Activated naive CD8-positive, alpha-beta T cell treated with anti-CD3 and anti-CD28 coated beads, Interleukin-2, amount 10 ng/mL, durations not matched to agents 7 days and 5 days (primary cell): ENCODE results near the gene CTDNEP1. TPM values are rescaled to one million over a fixed set of nuclear protein-coding genes. Genes with fewer than 3 reads are reported as not detected.

ENCODE experiments used
- ATAC-seq: fragments of 150-1000 bp; cut with Tn5 transposase; one replicate; pipeline ENCODE4 v1.10.0; 2021; ENCODE audit warnings: low read depth, moderate library complexity
- POLR2A ChIA-PET: fragments of 350-600 bp; sonication (Branson Sonifier 250); formaldehyde crosslinking; loops from one replicate; lab custom pipeline; 2021; ENCODE audit warnings: antibody characterized with exemption; lab: Charles Lee
- DNase-seq: peaks from one replicate; pipeline ENCODE4 v3.0.0; 2021
- H3K27ac Mint-ChIP-seq: one replicate; pipeline ENCODE4 v1.8.0; 2022; ENCODE audit warnings: mild to moderate bottlenecking, mixed read lengths
- H3K27me3 Mint-ChIP-seq: one replicate; pipeline ENCODE4 v1.8.0; 2022; ENCODE audit warnings: mild to moderate bottlenecking, moderate library complexity, mixed read lengths
- H3K36me3 Mint-ChIP-seq: one replicate; pipeline ENCODE4 v1.8.0; 2021; ENCODE audit warnings: mild to moderate bottlenecking, mixed read lengths
- H3K4me1 Mint-ChIP-seq: one replicate; pipeline ENCODE4 v1.8.0; 2021; ENCODE audit warnings: mixed read lengths
- H3K4me3 Mint-ChIP-seq: one replicate; pipeline ENCODE4 v1.8.0; 2022; ENCODE audit warnings: mild to moderate bottlenecking, moderate library complexity, mixed read lengths
- H3K9me3 Mint-ChIP-seq: one replicate; pipeline ENCODE4 v1.8.0; 2021; ENCODE audit warnings: mixed read lengths
- total RNA-seq, 2 experiments: library from RNA; stranded (reverse); gene quantifications; one replicate each; pipeline ENCODE4 v1.2.3, GENCODE V29; 2021

The CTDNEP1 gene
- total RNA-seq, 2 experiments from 2014 or later, result 157 to 160 TPM

GRCh38 chr17:7262192-7262934 is 10.8 kb upstream of the CTDNEP1 start, which contains the start of gene CLDN7:
Gene CLDN7, minus strand, starts transcription at chr17:7262478. Its CDS starts 435 bp downstream, at chr17:7262043.
- Mint-ChIP-seq H3K27ac (peak within 1 kb of the TSS; percentile 53), H3K4me3 (peak within 1 kb of the TSS; percentile 77), H3K9me3 (no peaks in the 10 kb centered on the region), H3K27me3 (peaks cover 28% of the 10 kb centered on the region), H3K4me1 (peaks cover 22% of the 10 kb centered on the region), H3K36me3 (no peaks in the 10 kb centered on the region)
- DNase-seq, result peak; percentile 39
- POLR2A ChIA-PET, result interaction anchor here (1.1 kb wide), 1 partner anchor 11 kb away, joined by 5 read pairs; the partner anchor contains the start of gene CTDNEP1
- no peak for ATAC-seq

GRCh38 chr17:7261379-7262191 is 10.1 kb upstream of the CTDNEP1 start:
- ATAC-seq (peak; percentile 38), DNase-seq (peak; percentile 64)
- Mint-ChIP-seq H3K36me3 (no peaks in the 10 kb centered on the region), H3K4me1 (peaks cover 20% of the 10 kb centered on the region), H3K27ac (peak overlapping the region; percentile 51), H3K9me3 (no peaks in the 10 kb centered on the region), H3K27me3 (peaks cover 26% of the 10 kb centered on the region), H3K4me3 (peak overlapping the region; percentile 70)
- POLR2A ChIA-PET, result interaction anchor here (0.7 to 1.1 kb wide), 2 partner anchors 10 to 41 kb away, joined by 3 to 5 read pairs; partner anchors contain the start of gene CTDNEP1

DNA sequence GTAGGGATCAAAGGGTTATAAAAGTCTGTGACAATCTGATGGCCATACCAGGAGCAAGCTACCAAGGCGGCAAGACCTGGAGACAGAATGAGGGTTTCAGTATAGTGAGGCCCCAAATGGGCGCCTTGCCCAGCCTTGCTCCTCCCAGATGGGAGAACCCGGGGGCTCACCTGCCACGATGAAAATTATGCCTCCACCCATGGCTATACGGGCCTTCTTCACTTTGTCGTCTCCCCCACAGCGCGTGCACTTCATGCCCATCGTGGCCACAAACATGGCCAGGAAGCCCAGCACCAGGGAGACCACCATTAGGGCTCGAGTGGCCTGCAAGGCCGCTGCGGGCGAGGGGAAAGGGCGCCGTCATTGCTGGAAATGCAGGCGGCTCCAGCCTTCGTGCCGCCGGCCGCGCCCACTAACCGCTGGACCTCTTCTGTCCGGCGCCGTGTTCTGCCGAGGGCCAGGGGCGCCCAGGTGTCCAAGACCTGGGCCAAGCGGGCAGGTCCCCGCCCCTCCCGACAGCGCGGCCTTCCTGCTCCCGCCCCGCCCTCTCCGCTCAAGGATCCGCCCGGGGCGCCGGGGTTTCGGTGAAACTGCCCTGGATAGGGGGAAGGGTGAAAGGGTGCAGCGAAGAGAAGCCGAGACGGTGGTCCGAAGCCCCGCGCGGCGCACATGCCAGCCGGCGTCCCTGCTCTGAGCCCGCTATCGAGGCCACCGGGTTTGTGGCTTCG is 9.3 kb upstream of the CTDNEP1 start:
- Mint-ChIP-seq H3K27me3 (peaks cover 25% of the 10 kb centered on the region), H3K36me3 (no peaks in the 10 kb centered on the region), H3K4me1 (peaks cover 20% of the 10 kb centered on the region)

GRCh38 chr17:7260151-7260550 is 8.6 kb upstream of the CTDNEP1 start:
- Mint-ChIP-seq H3K27ac (no peak overlapping the region), H3K4me3 (peak overlapping the region; percentile 35), H3K36me3 (no peaks in the 10 kb centered on the region), H3K4me1 (peaks cover 20% of the 10 kb centered on the region), H3K9me3 (no peaks in the 10 kb centered on the region), H3K27me3 (peaks cover 25% of the 10 kb centered on the region)
- ATAC-seq (no peak), DNase-seq (no peak)
- POLR2A ChIA-PET, result interaction anchor here (0.8 to 1.3 kb wide), 4 partner anchors 17 to 25 kb away, joined by 3 to 5 read pairs (median 4); partner anchors contain the start of genes DVL2, GABARAP and PHF23

More for the DNA sequence above, 9.3 kb upstream of the CTDNEP1 start:
- DNase-seq (no peak), ATAC-seq (peak; percentile 58)
- no peak overlapping the region for H3K27ac Mint-ChIP-seq
- H3K9me3 Mint-ChIP-seq, result no peaks in the 10 kb centered on the region
- peak overlapping the region; percentile 63 for H3K4me3 Mint-ChIP-seq
- POLR2A ChIA-PET, result interaction anchor here (0.7 to 1.1 kb wide), 2 partner anchors 10 to 40 kb away, joined by 3 to 5 read pairs; partner anchors contain the start of gene CTDNEP1

GRCh38 chr17:7259555-7259889 is 8.0 kb upstream of the CTDNEP1 start:
- Mint-ChIP-seq H3K36me3 (peaks cover 5% of the 10 kb centered on the region), H3K9me3 (no peaks in the 10 kb centered on the region), H3K27me3 (peaks cover 23% of the 10 kb centered on the region), H3K4me1 (peaks cover 20% of the 10 kb centered on the region), H3K4me3 (no peak overlapping the region), H3K27ac (no peak overlapping the region)
- POLR2A ChIA-PET, result interaction anchor here (0.6 to 1.3 kb wide), 5 partner anchors 16 to 150 kb away, joined by 3 to 5 read pairs (median 4); partner anchors contain the start of genes DVL2, GABARAP and PHF23
- no peak for ATAC-seq
- no peak for DNase-seq

- Mint-ChIP-seq H3K4me1 (peaks cover 21% of the 10 kb centered on the region), H3K4me3 (no peak overlapping the region), H3K9me3 (no peaks in the 10 kb centered on the region), H3K27me3 (peaks cover 18% of the 10 kb centered on the region), H3K36me3 (peaks cover 7% of the 10 kb centered on the region), H3K27ac (no peak overlapping the region)
- DNase-seq (no peak), ATAC-seq (no peak)
- POLR2A ChIA-PET, result interaction anchor here (0.6 to 1.3 kb wide), 4 partner anchors 16 to 151 kb away, joined by 3 to 5 read pairs (median 4); partner anchors contain the start of genes GABARAP and PHF23
Observed at GRCh38 chr17:7258731-7259554, 7.4 kb upstream of the CTDNEP1 start.

DNA sequence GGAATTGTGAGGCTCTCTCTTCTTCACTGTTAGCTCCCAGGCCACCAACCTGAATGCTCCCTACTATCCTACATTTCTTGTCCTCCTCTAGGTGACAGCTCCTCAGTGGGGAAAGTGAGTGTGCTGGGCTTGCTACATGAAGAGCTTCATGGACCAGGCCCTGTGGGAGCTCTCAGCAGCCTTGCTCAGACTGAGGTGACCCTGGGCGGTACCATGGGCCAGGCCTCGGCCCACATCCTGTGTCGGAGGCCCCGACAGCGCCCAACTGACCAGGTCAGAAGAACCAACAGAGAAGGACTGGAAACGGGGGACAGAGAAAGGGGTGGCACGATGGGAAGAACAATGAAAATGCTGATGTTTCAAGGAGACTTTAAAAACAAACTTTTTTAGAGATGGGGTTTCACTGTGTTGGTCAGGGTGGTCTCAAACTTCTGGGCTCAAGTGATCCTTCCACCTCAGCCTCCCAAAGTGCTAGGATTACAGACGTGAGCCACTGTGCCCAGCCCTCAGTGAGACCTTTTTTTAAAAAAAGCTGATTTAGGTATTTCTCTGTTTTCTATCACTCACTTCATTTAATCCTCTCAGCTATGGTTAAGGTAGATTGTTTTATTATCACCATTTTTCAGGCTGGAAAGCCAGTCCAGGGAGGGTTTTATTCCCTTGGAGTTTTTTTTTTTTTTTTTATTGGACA is 5.4 kb upstream of the CTDNEP1 start:
- Mint-ChIP-seq H3K27ac (no peak overlapping the region), H3K9me3 (no peaks in the 10 kb centered on the region), H3K27me3 (peaks cover 2% of the 10 kb centered on the region), H3K36me3 (peaks cover 10% of the 10 kb centered on the region), H3K4me1 (peaks cover 23% of the 10 kb centered on the region), H3K4me3 (no peak overlapping the region)
- POLR2A ChIA-PET, result interaction anchor here (0.5 to 2.0 kb wide), 3 partner anchors 19 to 228 kb away, joined by 4 to 6 read pairs (median 4); partner anchors contain the start of gene PHF23
- DNase-seq (no peak), ATAC-seq (no peak)

- Mint-ChIP-seq H3K9me3 (no peaks in the 10 kb centered on the region), H3K4me1 (peaks cover 30% of the 10 kb centered on the region), H3K27me3 (no peaks in the 10 kb centered on the region), H3K27ac (no peak overlapping the region), H3K36me3 (peaks cover 10% of the 10 kb centered on the region), H3K4me3 (no peak overlapping the region)
- DNase-seq (no peak), ATAC-seq (no peak)
- POLR2A ChIA-PET, result interaction anchor here (0.6 to 0.7 kb wide), 2 partner anchors 14 to 97 kb away, joined by 4 read pairs; no protein-coding TSS in a partner anchor
Observed at GRCh38 chr17:7254511-7254910, 3.0 kb upstream of the CTDNEP1 start.

GRCh38 chr17:7253082-7253481 is 1.5 kb upstream of the CTDNEP1 start:
- H3K36me3 Mint-ChIP-seq, result peaks cover 11% of the 10 kb centered on the region

GRCh38 chr17:7252176-7253043 is 876 bp upstream of the CTDNEP1 start, which contains the start of gene ELP5:
Gene ELP5, plus strand, starts transcription at chr17:7252215. Its CDS starts 336 bp downstream, at chr17:7252551.
- Mint-ChIP-seq H3K27me3 (no peaks in the 10 kb centered on the region), H3K27ac (peak within 1 kb of the TSS; percentile 100), H3K9me3 (no peaks in the 10 kb centered on the region), H3K4me3 (peak within 1 kb of the TSS; percentile 99), H3K36me3 (peaks cover 11% of the 10 kb centered on the region), H3K4me1 (peaks cover 39% of the 10 kb centered on the region)
- peak; percentile 66 for ATAC-seq
- DNase-seq, result peak; percentile 91
- POLR2A ChIA-PET, result interaction anchor here (0.9 to 4.0 kb wide), 4 partner anchors 10 to 84 kb away, joined by 3 to 56 read pairs (median 19); partner anchors contain the start of genes ACADVL, ACAP1, DLG4 and DVL2

More at GRCh38 chr17:7253082-7253481, 1.5 kb upstream of the CTDNEP1 start:
- peaks cover 39% of the 10 kb centered on the region for H3K4me1 Mint-ChIP-seq
- ATAC-seq (no peak), DNase-seq (no peak)
- H3K4me3 Mint-ChIP-seq, result peak overlapping the region; percentile 99
- POLR2A ChIA-PET, result no interaction called here
- H3K27me3 Mint-ChIP-seq, result no peaks in the 10 kb centered on the region
- H3K9me3 Mint-ChIP-seq, result no peaks in the 10 kb centered on the region
- H3K27ac Mint-ChIP-seq, result peak overlapping the region; percentile 100
